ENCODE measurements around the gene EFNB2.

Gene EFNB2

GRCh38 chr13:106505295-106505694 is 30.2 kb downstream of the EFNB2 start:
- no peak overlapping the region for H3K4me3 ChIP-seq (ENCODE audit: low read length)
- TF ChIP-seq CTCF (conservative IDR thresholded peaks at IDR 0.05; ENCODE audit: low read length): no peak
- no peak for DNase-seq (ENCODE audit: low read depth)

- TF ChIP-seq CTCF (conservative IDR thresholded peaks at IDR 0.05; ENCODE audit: low read length): no peak
- DNase-seq (ENCODE audit: low read depth): no peak
- no peak overlapping the region for H3K4me3 ChIP-seq (ENCODE audit: low read length)
Measured at GRCh38 chr13:106503730-106504453, 31.6 kb downstream of the EFNB2 start.

DNA sequence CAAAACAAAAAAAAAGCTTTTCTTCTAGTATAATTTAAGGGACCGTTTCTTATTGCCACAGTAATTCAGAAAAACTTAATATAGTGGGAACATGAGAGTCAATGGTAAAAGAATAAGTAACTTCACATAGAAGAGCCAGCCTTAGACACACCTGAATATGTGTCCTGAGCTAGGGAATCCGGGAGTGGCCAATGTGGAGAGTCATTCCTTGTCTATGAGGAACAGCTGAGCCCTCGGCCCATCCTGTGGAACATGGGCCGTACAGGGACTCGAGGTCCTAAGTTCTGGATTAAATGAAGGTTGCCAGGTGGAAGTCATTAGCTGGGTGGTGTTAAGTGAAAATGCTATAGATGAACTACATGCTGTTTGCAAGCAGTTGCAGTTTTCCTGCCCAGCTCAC is 32.2 kb downstream of the EFNB2 start:
- no peak for TF ChIP-seq CTCF (conservative IDR thresholded peaks at IDR 0.05; ENCODE audit: low read length)
- no peak overlapping the region for H3K4me3 ChIP-seq (ENCODE audit: low read length)
- DNase-seq (ENCODE audit: low read depth): no peak

- no peak for TF ChIP-seq CTCF (conservative IDR thresholded peaks at IDR 0.05; ENCODE audit: low read length)
- no peak overlapping the region for H3K4me3 ChIP-seq (ENCODE audit: low read length)
Measured at GRCh38 chr13:106500445-106500844, 35.0 kb downstream of the EFNB2 start.

GRCh38 chr13:106499896-106500295 is 35.6 kb downstream of the EFNB2 start:
- TF ChIP-seq CTCF (conservative IDR thresholded peaks at IDR 0.05; ENCODE audit: low read length): no peak
- H3K4me3 ChIP-seq (ENCODE audit: low read length): no peak overlapping the region
- DNase-seq (ENCODE audit: low read depth): no peak

More at GRCh38 chr13:106500445-106500844, 35.0 kb downstream of the EFNB2 start:
- DNase-seq (ENCODE audit: low read depth): no peak

- no peak for DNase-seq (ENCODE audit: low read depth)
- TF ChIP-seq CTCF (conservative IDR thresholded peaks at IDR 0.05; ENCODE audit: low read length): no peak
- H3K4me3 ChIP-seq (ENCODE audit: low read length): no peak overlapping the region
Measured at GRCh38 chr13:106499113-106499512, 36.3 kb downstream of the EFNB2 start.

DNA sequence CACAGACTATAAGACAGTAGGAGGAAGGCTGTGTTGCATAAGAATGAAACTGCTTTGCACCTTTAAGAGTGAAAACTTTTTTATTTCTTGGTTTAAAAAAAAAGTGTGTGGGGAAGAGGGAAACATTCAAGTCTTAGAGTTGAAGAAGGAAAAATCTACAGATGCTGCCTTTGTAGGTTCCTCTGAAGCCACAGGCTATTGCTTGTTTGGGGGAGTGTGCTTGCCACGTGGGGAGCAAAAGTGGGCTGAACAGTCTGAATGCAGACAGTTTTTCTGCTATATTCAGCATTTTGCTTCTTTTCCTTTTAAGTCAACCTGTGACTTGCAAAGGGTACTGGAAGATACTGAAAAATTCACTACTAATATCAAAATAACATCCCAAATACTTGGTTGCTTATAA is 36.9 kb downstream of the EFNB2 start:
- TF ChIP-seq CTCF (conservative IDR thresholded peaks at IDR 0.05; ENCODE audit: low read length): no peak
- no peak overlapping the region for H3K4me3 ChIP-seq (ENCODE audit: low read length)
- DNase-seq (ENCODE audit: low read depth): no peak
